Tibial artery (tissue), 4 donors: ENCODE results near the gene TMEM238L.

Source experiments
- DNase-seq, 2 donors: peaks; one replicate each; pipeline ENCODE4 v3.0.0-alpha.2; 2019
- H3K27ac ChIP-seq, 2 donors: fragments of 200-600 bp; sonication (generic) in 1 of 2; 1 replicate in 1 of 2; 2 replicates in 1 of 2; pipeline ENCODE4 v1.5.1; 2018 to 2019; ENCODE audit warnings: mild to moderate bottlenecking in 1 of 2
- H3K27me3 ChIP-seq, 2 donors: fragments of 200-600 bp; sonication (generic) in 1 of 2; one replicate each; pipeline versions ENCODE4 v1.5.1 to v1.6.0; 2016 to 2019
- H3K36me3 ChIP-seq, 3 donors: fragments of 200-600 bp; sonication (generic) in 2 of 3; one replicate each; pipeline ENCODE4 v1.5.1; 2016 to 2019; ENCODE audit warnings: mild to moderate bottlenecking in 2 of 3
- H3K4me1 ChIP-seq, 4 donors: fragments of 200-600 bp; sonication (generic) in 2 of 4; 1 replicate in 3 of 4; 2 replicates in 1 of 4; pipeline ENCODE4 v1.5.1; 2016 to 2019
- H3K4me3 ChIP-seq, 2 donors: fragments of 200-600 bp; sonication (generic) in 1 of 2; 1 replicate in 1 of 2; 2 replicates in 1 of 2; pipeline ENCODE4 v1.5.1; 2018 to 2019; ENCODE audit warnings: mild to moderate bottlenecking in 2 of 2
- H3K9me3 ChIP-seq, 3 donors: fragments of 200-600 bp; sonication (generic) in 1 of 3; one replicate each; pipeline ENCODE4 v1.5.1; 2016 to 2019
- intact Hi-C: fragments of 100-400 bp; cut with DNase I; formaldehyde crosslinking; loops from one replicate; pipeline ENCODE4 v1.15.0; 2023; ENCODE audit warnings: low total_unique reads
- TF ChIP-seq, protein P1 (sequence below), 2 experiments: fragments of 200-600 bp in 1 of 2; fragments of 450-650 bp in 1 of 2; IDR thresholded peaks; one replicate each; pipeline ENCODE4 v1.5.1; 2017 to 2019; ENCODE audit warnings: antibody characterized with exemption in 2 of 2, mild to moderate bottlenecking in 1 of 2, moderate library complexity in 1 of 2

Gene TMEM238L

DNA sequence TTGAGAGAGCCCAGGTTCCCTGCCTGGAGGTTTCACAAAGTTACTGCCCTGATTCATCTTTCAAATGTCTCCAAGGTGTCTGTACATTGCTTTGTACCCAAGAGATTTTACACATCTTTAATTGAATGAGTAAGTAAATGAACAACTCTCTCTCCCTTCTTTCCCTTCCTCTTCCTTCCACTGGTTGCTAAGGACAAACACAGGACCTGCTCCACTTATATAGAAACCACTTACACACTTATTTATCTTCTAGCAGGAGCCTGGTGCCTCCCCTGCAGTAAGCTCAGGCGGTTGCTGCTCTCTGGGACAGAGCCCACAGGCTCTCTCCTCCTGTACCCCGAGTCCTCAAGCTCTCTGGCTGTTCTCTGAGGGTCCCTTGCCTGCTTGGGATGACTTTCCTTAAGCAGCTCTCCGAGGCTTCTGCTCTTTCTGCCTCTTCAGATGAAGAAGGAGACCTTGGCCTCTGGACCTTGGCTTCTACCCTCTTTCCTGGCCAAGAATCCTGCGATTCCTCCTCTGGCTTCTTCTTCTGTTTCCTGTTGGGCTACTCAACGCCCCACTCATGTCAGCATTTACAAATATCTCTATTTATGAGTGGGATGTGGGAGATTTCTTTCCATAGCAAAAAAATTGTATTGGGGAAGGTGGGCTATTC lies 24.1 kb upstream of the TMEM238L start:
- no peak overlapping the region for H3K27ac ChIP-seq
- H3K4me1 ChIP-seq, result no peaks in the 10 kb centered on the region
- no peak overlapping the region for H3K4me3 ChIP-seq
- H3K9me3 ChIP-seq, result no peaks in the 10 kb centered on the region
- TF ChIP-seq, protein P1, sequence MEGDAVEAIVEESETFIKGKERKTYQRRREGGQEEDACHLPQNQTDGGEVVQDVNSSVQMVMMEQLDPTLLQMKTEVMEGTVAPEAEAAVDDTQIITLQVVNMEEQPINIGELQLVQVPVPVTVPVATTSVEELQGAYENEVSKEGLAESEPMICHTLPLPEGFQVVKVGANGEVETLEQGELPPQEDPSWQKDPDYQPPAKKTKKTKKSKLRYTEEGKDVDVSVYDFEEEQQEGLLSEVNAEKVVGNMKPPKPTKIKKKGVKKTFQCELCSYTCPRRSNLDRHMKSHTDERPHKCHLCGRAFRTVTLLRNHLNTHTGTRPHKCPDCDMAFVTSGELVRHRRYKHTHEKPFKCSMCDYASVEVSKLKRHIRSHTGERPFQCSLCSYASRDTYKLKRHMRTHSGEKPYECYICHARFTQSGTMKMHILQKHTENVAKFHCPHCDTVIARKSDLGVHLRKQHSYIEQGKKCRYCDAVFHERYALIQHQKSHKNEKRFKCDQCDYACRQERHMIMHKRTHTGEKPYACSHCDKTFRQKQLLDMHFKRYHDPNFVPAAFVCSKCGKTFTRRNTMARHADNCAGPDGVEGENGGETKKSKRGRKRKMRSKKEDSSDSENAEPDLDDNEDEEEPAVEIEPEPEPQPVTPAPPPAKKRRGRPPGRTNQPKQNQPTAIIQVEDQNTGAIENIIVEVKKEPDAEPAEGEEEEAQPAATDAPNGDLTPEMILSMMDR (IDR thresholded peaks at IDR 0.05), result no peak
- H3K36me3 ChIP-seq, result no peaks in the 10 kb centered on the region
- no peak for DNase-seq
- intact Hi-C loops, result no loop called here
- no peaks in the 10 kb centered on the region for H3K27me3 ChIP-seq

DNA sequence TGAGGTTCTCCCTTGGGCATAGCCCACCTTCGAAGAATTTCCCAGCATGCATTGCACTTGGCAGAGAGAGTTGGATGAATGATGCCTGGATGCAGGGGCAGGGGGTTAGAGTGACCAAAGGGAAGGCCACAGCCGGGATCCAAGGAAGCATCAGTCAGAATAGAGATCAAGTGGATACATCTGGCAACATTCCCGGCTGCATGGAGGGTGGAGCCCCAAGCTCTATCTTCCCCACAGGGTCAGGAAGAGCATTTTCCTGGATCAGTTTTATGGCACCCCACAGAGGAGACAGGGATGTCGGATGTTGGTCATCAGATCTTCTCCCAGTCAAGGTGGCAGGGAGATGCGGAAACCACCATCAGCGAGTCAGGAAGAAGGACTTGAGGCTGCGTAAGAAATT lies 21.0 kb upstream of the TMEM238L start:
- no peak for DNase-seq
- Histone ChIP-seq H3K4me1 (no peaks in the 10 kb centered on the region), H3K27ac (no peak overlapping the region), H3K36me3 (no peaks in the 10 kb centered on the region), H3K27me3 (no peaks in the 10 kb centered on the region), H3K9me3 (no peaks in the 10 kb centered on the region), H3K4me3 (no peak overlapping the region)
- TF ChIP-seq, protein P1 (IDR thresholded peaks at IDR 0.05), result no peak
- intact Hi-C loops, result no loop called here

DNA sequence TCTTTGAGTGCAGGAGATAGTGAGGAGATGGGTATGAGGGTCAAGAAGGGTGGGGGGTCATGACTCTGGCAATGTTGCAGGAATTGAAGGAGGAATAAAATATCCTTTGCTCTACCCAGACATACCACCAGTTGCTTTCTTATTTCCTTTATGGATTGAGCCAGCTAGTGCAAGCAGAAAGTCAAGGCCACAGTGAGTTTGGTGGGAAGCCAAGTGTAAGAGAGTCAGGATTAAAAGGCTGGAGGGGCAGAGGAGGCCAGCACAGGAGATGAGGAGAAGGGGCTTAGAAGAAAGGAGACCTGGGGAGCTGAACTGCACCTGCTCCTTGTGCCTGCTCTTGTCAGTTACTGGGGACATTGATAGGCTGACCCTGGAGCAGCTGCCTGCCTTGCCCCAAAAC lies 17.9 kb upstream of the TMEM238L start:
- no peaks in the 10 kb centered on the region for H3K27me3 ChIP-seq
- H3K4me3 ChIP-seq, result no peak overlapping the region
- TF ChIP-seq, protein P1 (IDR thresholded peaks at IDR 0.05), result no peak
- intact Hi-C loops, result no loop called here
- no peak for DNase-seq
- no peaks in the 10 kb centered on the region for H3K36me3 ChIP-seq
- H3K4me1 ChIP-seq, result no peaks in the 10 kb centered on the region
- no peak overlapping the region for H3K27ac ChIP-seq
- H3K9me3 ChIP-seq, result no peaks in the 10 kb centered on the region

DNA sequence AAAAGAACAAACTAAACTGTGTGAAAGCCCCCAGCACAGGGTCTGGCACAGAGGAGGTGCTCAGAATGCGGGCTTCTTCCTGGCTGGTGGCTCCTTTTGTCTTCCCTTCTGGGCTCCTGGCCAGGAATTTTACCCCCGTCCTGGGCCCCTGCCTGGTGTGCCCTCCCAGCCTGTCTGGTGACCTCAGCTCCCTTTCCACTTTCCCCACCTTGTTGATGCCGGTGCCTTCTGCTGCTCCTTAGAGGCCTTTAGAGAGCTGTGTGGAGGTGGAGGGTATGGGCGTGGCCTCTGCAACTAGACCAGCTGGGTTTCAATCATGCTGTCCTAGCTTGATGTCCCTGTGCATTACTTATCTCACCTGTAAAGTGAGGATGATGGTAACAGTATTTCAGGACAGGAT lies 17.2 kb upstream of the TMEM238L start:
- Histone ChIP-seq H3K27ac (no peak overlapping the region), H3K4me1 (no peaks in the 10 kb centered on the region), H3K27me3 (no peaks in the 10 kb centered on the region), H3K36me3 (no peaks in the 10 kb centered on the region), H3K9me3 (no peaks in the 10 kb centered on the region), H3K4me3 (no peak overlapping the region)
- intact Hi-C loops, result no loop called here
- no peak for DNase-seq
- TF ChIP-seq, protein P1 (IDR thresholded peaks at IDR 0.05), result no peak

DNA sequence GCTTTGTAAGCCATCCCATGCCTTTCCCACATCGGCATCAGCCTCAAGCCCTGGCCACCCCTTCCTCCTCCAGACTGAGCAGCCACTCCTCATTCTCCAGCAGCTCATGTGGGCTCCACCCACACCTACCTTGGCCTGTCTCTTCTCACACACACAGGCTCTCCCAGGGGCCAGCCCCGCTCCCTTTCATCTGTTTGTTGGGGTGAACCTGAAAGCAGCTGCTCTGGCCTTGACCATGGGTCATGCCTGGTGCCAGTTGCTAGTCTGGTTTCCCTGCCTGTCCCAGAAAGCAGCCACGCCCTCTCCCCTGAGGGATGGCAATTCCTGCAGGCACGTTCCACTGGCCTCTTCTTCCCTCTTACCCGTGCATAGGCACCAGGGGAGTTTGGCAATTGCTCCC lies 11.4 kb upstream of the TMEM238L start:
- no peaks in the 10 kb centered on the region for H3K9me3 ChIP-seq
- no peaks in the 10 kb centered on the region for H3K27me3 ChIP-seq
- intact Hi-C loops, result loop anchor here (10.0 kb wide), 1 partner anchor 359 kb away; no protein-coding TSS in a partner anchor
- no peak overlapping the region for H3K27ac ChIP-seq
- no peaks in the 10 kb centered on the region for H3K36me3 ChIP-seq
- TF ChIP-seq, protein P1 (IDR thresholded peaks at IDR 0.05), result no peak
- no peak overlapping the region for H3K4me3 ChIP-seq
- DNase-seq, result no peak
- H3K4me1 ChIP-seq, result peaks cover 0 to 4% (median 0%) of the 10 kb centered on the region in 4 donors
